Tibial nerve (tissue), 4 donors: ENCODE measurements around the gene ZNF697. TPM values are rescaled to one million over a fixed set of nuclear protein-coding genes. Genes with fewer than 3 reads are reported as not detected.

Source experiments
- DNase-seq, 2 donors: peaks; one replicate each; pipeline ENCODE4 v3.0.0-alpha.2; 2019; ENCODE audit warnings: low spot score in 2 of 2
- H3K27ac ChIP-seq, 4 donors: fragments of 200-600 bp; sonication (generic) in 3 of 4; one replicate each; pipeline ENCODE4 v1.5.1; 2017 to 2019; ENCODE audit warnings: mild to moderate bottlenecking in 1 of 4
- H3K27me3 ChIP-seq, 2 donors: fragments of 200-600 bp; sonication (generic) in 1 of 2; one replicate each; pipeline versions ENCODE4 v1.5.1 to v1.6.0; 2017 to 2019
- H3K36me3 ChIP-seq, 3 donors: fragments of 200-600 bp; sonication (generic); one replicate each; pipeline ENCODE4 v1.5.1; 2018 to 2019
- H3K4me1 ChIP-seq, 4 donors: fragments of 200-600 bp; sonication (generic) in 3 of 4; one replicate each; pipeline ENCODE4 v1.5.1; 2017 to 2019
- H3K4me3 ChIP-seq, 4 donors: fragments of 200-600 bp; sonication (generic) in 3 of 4; one replicate each; pipeline ENCODE4 v1.5.1; 2017 to 2019; ENCODE audit warnings: mild to moderate bottlenecking in 1 of 4, moderate library complexity in 1 of 4
- H3K9me3 ChIP-seq, 4 donors: fragments of 200-600 bp; sonication (generic) in 3 of 4; one replicate each; pipeline ENCODE4 v1.5.1; 2017 to 2019
- CTCF ChIP-seq, 5 experiments: fragments of 200-600 bp in 3 of 5; fragments of 450-650 bp in 2 of 5; sonication (generic) in 3 of 5; IDR thresholded peaks; one replicate each; pipeline ENCODE4 v1.5.1; 2016 to 2019; ENCODE audit warnings: antibody characterized with exemption in 5 of 5, mild to moderate bottlenecking in 3 of 5, moderate library complexity in 2 of 5
- EP300 ChIP-seq, 2 donors: sonication (generic); formaldehyde crosslinking; IDR thresholded peaks; one replicate each; pipeline ENCODE4 v1.6.1; 2017; ENCODE audit warnings: antibody characterized with exemption in 2 of 2, mild to moderate bottlenecking in 1 of 2
- POLR2A ChIP-seq, 2 donors: fragments of 450-650 bp; IDR thresholded peaks; one replicate each; pipeline ENCODE4 v1.6.1; 2017; ENCODE audit warnings: antibody characterized with exemption in 2 of 2, mild to moderate bottlenecking in 2 of 2, moderate library complexity in 2 of 2
- WGBS, 2 donors: methylation state at CpG; one replicate each; pipeline ENCODE4 v1.1.5; 2018; 5-methylcytosine and 5-hydroxymethylcytosine counted together
- total RNA-seq, 4 donors: library from RNA; depleted of rRNA; stranded (reverse); fragments of >200 nt; gene quantifications; one replicate each; pipeline ENCODE4 v1.1.0, GENCODE V29; 2016

ZNF697 gene
- total RNA-seq, 4 donors from 2014 or later: 3.3 to 9.0 (median 4.9) TPM

- TF ChIP-seq POLR2A (IDR thresholded peaks at IDR 0.05): no peak
- TF ChIP-seq CTCF (IDR thresholded peaks at IDR 0.05): no peak
- no peak for TF ChIP-seq EP300 (IDR thresholded peaks at IDR 0.05)
- peak overlapping the region in 2 of 4 donors; percentile 78 to 82 for H3K27ac ChIP-seq
- H3K27me3 ChIP-seq: no peaks in the 10 kb centered on the region
- no peaks in the 10 kb centered on the region for H3K36me3 ChIP-seq
- peaks cover 0 to 38% (median 27%) of the 10 kb centered on the region in 4 donors for H3K4me1 ChIP-seq
- H3K9me3 ChIP-seq: no peaks in the 10 kb centered on the region
- H3K4me3 ChIP-seq: no peak overlapping the region
- no peak for DNase-seq
- WGBS, 2 donors: 65 to 81% methylated on average over 4 of the region's 4 CpGs
Observed at GRCh38 chr1:119632841-119633240, 15.2 kb downstream of the ZNF697 start.

- Histone ChIP-seq H3K9me3 (no peaks in the 10 kb centered on the region), H3K4me3 (peak overlapping the region in 2 of 4 donors; percentile 32 to 49), H3K36me3 (no peaks in the 10 kb centered on the region), H3K27me3 (no peaks in the 10 kb centered on the region), H3K4me1 (peaks cover 0 to 43% (median 30%) of the 10 kb centered on the region in 4 donors), H3K27ac (peak overlapping the region in 3 of 4 donors; percentile 51 to 82 (median 78))
- 57 to 76% methylated on average over 5 of the region's 5 CpGs for WGBS, 2 donors
- TF ChIP-seq EP300 (IDR thresholded peaks at IDR 0.05) (no peak), CTCF (IDR thresholded peaks at IDR 0.05) (no peak)
- no peak for DNase-seq
Observed at GRCh38 chr1:119632103-119632490, 16.0 kb downstream of the ZNF697 start.

- peak overlapping the region in 3 of 4 donors; percentile 51 to 82 (median 78) for H3K27ac ChIP-seq
- peaks cover 0 to 48% (median 32%) of the 10 kb centered on the region in 4 donors for H3K4me1 ChIP-seq
Observed at GRCh38 chr1:119631433-119632102, 16.5 kb downstream of the ZNF697 start.

GRCh38 chr1:119631086-119631432 is 17.0 kb downstream of the ZNF697 start:
- H3K27me3 ChIP-seq: no peaks in the 10 kb centered on the region
- H3K9me3 ChIP-seq: no peaks in the 10 kb centered on the region
- H3K4me1 ChIP-seq: peaks cover 0 to 49% (median 32%) of the 10 kb centered on the region in 4 donors
- WGBS, 2 donors: 64% methylated on average over 17 of the region's 17 CpGs
- H3K27ac ChIP-seq: peak overlapping the region in 3 of 4 donors; percentile 51 to 82 (median 78)
- DNase-seq: no peak
- H3K4me3 ChIP-seq: peak overlapping the region in 3 of 4 donors; percentile 32 to 49 (median 34)
- TF ChIP-seq EP300 (IDR thresholded peaks at IDR 0.05): no peak
- no peak for TF ChIP-seq CTCF (IDR thresholded peaks at IDR 0.05)
- H3K36me3 ChIP-seq: peaks cover 0 to under 1% (median 0%) of the 10 kb centered on the region in 3 donors

More at GRCh38 chr1:119631433-119632102, 16.5 kb downstream of the ZNF697 start:
- TF ChIP-seq EP300 (IDR thresholded peaks at IDR 0.05) (peak in 1 of 2 donors; percentile 81), CTCF (IDR thresholded peaks at IDR 0.05) (peak in 2 of 5 experiments; percentile 26 to 30), POLR2A (IDR thresholded peaks at IDR 0.05) (no peak)
- H3K36me3 ChIP-seq: no peaks in the 10 kb centered on the region
- DNase-seq: peak; percentile 70 to 73
- H3K4me3 ChIP-seq: peak overlapping the region; percentile 1 to 49 (median 33)
- 12% methylated on average over 12 to 25 of the region's 37 CpGs for WGBS, 2 donors
- no peaks in the 10 kb centered on the region for H3K27me3 ChIP-seq
- H3K9me3 ChIP-seq: no peaks in the 10 kb centered on the region

GRCh38 chr1:119626841-119627240 is 21.2 kb downstream of the ZNF697 start:
- no peak for DNase-seq
- Histone ChIP-seq H3K27ac (peak overlapping the region in 1 of 4 donors; percentile 2), H3K27me3 (no peaks in the 10 kb centered on the region), H3K4me1 (peaks cover 0 to 26% (median 17%) of the 10 kb centered on the region in 4 donors), H3K4me3 (no peak overlapping the region), H3K9me3 (no peaks in the 10 kb centered on the region), H3K36me3 (peaks cover 0 to 40% (median 0%) of the 10 kb centered on the region in 3 donors)
- 30 to 47% methylated on average over 3 of the region's 3 CpGs for WGBS, 2 donors
- TF ChIP-seq CTCF (IDR thresholded peaks at IDR 0.05): no peak
- TF ChIP-seq EP300 (IDR thresholded peaks at IDR 0.05): no peak
- no peak for TF ChIP-seq POLR2A (IDR thresholded peaks at IDR 0.05)
